GM12865 (cell line): Measurements from ENCODE around the gene CCDC154.

Source experiments
- DNase-seq: peaks from one replicate; pipeline ENCODE4 v3.0.0; 2010; ENCODE audit warnings: low read depth
- H3K4me3 ChIP-seq: 2 replicates; pipeline ENCODE4 v1.5.1; 2011; ENCODE audit warnings: mild to moderate bottlenecking, low read depth, low read length, control low read depth
- TF ChIP-seq, protein P1 (sequence below): IDR thresholded peaks from 2 replicates; pipeline ENCODE4 v1.5.1; 2011; ENCODE audit warnings: low read length, control low read depth, low read depth, inconsistent platforms; ENCODE audit not compliant: insufficient read depth; ENCODE audit errors: missing control alignments

Gene CCDC154

DNA sequence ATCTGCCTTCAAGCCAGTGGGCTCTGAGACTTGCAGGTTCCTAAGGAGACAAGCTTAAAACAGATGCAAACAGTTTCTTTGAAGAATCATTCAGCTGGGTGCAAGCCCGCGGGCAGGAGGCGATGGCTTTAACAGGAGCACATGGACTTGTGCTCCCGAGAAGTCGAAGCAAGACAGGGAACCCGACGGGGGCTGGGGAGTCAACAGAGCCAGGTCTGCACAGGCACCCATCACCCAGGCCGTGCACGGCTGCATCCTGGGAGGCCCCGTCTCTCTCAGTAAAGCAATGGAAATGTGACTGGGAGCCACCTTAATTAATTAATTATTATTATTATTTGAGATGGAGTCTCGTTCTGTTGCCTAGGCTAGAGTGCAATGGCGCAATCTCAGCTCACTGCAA lies 44.7 kb upstream of the CCDC154 start:
- no peak overlapping the region for H3K4me3 ChIP-seq
- no peak for DNase-seq
- TF ChIP-seq, protein P1, sequence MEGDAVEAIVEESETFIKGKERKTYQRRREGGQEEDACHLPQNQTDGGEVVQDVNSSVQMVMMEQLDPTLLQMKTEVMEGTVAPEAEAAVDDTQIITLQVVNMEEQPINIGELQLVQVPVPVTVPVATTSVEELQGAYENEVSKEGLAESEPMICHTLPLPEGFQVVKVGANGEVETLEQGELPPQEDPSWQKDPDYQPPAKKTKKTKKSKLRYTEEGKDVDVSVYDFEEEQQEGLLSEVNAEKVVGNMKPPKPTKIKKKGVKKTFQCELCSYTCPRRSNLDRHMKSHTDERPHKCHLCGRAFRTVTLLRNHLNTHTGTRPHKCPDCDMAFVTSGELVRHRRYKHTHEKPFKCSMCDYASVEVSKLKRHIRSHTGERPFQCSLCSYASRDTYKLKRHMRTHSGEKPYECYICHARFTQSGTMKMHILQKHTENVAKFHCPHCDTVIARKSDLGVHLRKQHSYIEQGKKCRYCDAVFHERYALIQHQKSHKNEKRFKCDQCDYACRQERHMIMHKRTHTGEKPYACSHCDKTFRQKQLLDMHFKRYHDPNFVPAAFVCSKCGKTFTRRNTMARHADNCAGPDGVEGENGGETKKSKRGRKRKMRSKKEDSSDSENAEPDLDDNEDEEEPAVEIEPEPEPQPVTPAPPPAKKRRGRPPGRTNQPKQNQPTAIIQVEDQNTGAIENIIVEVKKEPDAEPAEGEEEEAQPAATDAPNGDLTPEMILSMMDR, result no peak

DNA sequence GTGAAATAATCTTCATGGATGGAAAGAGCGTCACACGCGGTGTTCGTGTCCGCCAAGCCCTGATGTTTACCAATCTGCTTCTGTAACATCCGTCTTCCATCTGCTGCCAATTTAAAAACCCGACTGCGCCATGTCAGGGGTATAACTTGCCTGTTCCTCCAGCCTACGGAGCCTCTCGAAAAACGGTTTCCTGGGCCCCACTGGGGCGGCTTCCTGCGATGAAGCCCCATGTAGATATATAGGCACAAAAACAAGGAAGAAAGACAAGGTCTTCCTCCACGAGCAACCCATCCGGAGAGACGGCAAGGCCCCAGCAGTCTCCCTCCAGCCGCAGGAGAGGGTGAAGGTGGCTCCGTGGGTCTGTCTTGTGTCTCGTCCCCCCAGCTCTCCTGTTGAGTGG lies 44.3 kb upstream of the CCDC154 start, which contains the start of gene PTX4:
PTX4 (minus strand) TSS at position 326 of the 400 bp plus-strand sequence; CDS start at position 291, 35 bp downstream.
- no peak within 1 kb of the TSS for H3K4me3 ChIP-seq
- TF ChIP-seq, protein P1, result no peak
- no peak for DNase-seq

DNA sequence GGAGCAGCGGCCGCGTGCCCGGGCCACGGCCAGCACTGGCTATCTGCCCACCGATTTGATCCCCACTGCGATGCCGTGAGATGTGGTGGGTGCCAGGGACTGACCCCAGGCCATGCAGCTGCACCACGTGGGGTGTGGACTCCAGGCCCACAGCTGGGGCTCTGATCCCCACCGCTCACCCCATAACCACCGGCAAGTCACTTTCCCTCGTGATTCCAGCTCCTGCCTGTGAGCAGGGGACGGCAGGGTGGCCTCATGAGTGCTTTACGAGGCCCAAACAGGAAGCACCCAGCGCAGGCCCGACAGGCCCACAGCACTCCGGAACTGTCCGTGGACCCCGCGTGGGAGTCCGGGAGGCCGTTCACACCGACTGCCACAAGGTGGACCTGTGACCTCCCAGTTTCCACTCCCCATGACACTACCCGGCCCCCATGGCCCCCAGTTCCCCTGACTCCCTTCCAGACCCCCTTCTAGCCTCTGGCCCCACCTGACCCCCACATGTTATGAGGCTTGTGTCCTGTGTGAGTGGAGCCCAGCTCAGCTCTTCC lies 43.8 kb upstream of the CCDC154 start:
- DNase-seq, result no peak
- TF ChIP-seq, protein P1, result no peak
- H3K4me3 ChIP-seq, result no peak overlapping the region

DNA sequence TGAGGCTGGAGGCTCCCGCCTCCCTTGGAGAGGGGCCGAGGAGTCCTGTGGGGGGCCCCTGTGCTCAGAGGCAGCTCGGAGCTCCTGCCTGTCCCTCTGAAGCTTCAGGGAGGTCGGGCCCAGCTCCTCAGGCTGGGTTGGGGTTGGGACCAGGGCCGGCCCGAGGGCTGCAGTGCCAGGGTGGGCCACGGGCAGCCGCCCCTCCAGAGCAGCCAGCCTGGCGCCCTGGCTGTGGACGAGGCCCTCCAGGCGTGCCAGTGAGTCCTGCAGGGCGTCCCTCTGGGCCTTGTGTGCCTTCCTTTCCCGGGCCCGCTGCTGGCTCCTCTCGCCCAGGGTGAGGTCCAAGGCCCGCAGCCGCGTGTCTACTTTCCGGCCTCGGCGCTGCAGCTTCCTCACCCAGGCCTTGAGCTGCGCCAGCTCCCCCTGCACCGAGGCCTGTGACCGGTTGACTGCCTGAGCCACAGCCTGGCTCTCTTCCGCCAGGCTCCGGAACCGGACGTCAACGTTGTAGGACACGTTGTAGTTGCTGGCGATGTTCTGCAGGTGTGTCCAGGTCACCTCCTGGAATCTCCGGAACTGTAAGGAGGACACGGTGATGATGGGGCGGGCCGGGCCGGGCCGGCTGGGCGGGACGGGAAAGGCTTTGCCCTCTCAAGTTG lies 43.2 kb upstream of the CCDC154 start:
- DNase-seq, result no peak
- no peak overlapping the region for H3K4me3 ChIP-seq
- TF ChIP-seq, protein P1, result no peak

DNA sequence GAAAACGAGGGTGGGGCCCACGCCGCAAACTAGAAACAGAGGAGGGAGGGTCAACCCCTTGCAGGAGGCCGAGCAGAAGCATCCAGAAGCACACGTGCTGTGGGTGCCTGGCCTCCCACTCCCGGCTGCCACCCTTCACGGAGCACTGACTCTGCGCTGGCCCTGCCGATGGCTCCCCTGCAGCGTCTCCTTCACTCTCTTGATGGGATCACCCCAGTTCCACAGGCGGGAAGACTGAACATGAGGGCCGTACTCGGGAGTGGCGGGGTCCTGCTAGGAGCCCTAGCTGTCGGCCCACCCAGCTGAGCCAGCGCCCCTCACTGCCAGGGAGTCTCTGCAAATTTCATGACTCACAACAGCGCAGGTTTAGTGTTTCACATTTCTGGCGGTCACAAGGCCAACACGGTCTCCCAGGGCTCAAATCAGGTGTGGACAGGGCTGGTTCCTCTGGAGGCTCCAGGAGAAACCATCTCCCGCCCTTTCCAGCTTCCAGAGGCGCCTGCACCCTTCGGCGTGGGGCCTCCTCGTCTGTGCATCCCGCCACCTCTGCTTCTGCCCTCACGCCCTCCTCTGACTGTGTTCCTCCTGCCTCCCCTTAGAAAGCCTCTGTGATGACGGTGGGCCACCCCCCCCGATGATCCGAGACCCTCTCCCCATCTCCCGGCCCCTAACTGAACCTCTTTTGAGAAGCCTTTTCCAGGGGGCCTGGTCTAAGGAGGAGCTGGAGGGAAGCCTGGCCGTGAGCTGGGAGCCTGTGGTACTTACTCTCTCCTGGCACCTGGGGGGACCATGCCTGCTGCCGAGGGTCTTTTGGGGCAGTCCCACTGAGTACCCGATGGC lies 42.4 kb upstream of the CCDC154 start:
- TF ChIP-seq, protein P1, result no peak
- no peak overlapping the region for H3K4me3 ChIP-seq
- no peak for DNase-seq

DNA sequence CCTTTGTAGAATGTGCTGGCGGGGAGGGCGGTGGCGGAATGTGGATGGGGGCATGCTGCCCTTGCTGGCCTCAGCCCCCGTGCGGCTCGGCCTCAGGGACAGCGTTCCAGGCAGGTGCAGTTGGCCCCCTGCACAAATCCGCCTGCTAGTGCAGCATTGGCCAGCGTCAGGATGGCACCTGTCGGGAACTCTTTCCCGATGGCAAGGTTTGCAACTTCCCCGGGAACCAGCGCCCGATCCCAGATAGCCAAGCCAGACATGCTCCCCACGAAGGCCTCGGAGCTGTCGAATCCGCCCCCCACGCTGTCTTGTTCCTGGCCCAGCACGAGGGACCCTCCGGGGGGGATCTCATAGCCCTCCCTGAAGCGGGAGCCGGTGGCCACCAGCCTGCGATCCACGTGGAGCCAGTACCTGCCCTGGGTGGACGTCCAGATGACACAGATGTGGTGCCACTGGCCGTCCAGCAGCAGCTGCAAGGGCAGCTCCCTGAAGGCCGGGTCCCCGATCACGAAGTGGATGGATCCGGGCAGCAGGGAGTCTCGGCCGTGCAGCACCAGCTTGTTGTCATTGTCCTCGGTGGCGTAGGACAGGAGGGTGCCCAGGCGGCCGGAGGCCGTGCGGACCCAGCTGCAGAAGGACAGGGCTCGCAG lies 41.6 kb upstream of the CCDC154 start:
- H3K4me3 ChIP-seq, result no peak overlapping the region
- DNase-seq, result no peak
- TF ChIP-seq, protein P1, result no peak
